Stomach smooth muscle (tissue), 2 donors: Measurements from ENCODE around the gene LAP3.
"Not testable (repeated sequence)": the region's sequence is repeated elsewhere in the genome, so short reads cannot be mapped to it uniquely, and the experiment has no call there.

Source experiments
- H3K27ac ChIP-seq: one replicate; pipeline ENCODE4 v1.7.0; 2013; ENCODE audit warnings: mild to moderate bottlenecking, low read length, inconsistent platforms
- H3K27me3 ChIP-seq, 2 donors: one replicate each; pipeline ENCODE4 v1.7.0; 2013; ENCODE audit warnings: low read length in 2 of 2; ENCODE audit not compliant: insufficient read depth in 2 of 2, control insufficient read depth in 1 of 2
- H3K36me3 ChIP-seq, 2 donors: one replicate each; pipeline ENCODE4 v1.7.0; 2013; ENCODE audit warnings: low read length in 2 of 2; ENCODE audit not compliant: control insufficient read depth in 2 of 2, insufficient read depth in 2 of 2
- H3K4me1 ChIP-seq: one replicate; pipeline ENCODE4 v1.7.0; 2013; ENCODE audit warnings: low read length; ENCODE audit not compliant: control insufficient read depth, insufficient read depth
- H3K4me3 ChIP-seq, 2 donors: one replicate each; pipeline ENCODE4 v1.7.0; 2013; ENCODE audit warnings: low read length in 2 of 2
- H3K9ac ChIP-seq, 2 donors: one replicate each; pipeline ENCODE4 v1.7.0; 2013; ENCODE audit warnings: low read length in 2 of 2, mild to moderate bottlenecking in 1 of 2
- H3K9me3 ChIP-seq, 2 donors: one replicate each; pipeline ENCODE4 v1.7.0; 2013; ENCODE audit warnings: low read length in 2 of 2; ENCODE audit not compliant: control insufficient read depth in 2 of 2
- donor health status: healthy.
- donor health status: Pancreatic carcinoma.

The LAP3 gene

DNA sequence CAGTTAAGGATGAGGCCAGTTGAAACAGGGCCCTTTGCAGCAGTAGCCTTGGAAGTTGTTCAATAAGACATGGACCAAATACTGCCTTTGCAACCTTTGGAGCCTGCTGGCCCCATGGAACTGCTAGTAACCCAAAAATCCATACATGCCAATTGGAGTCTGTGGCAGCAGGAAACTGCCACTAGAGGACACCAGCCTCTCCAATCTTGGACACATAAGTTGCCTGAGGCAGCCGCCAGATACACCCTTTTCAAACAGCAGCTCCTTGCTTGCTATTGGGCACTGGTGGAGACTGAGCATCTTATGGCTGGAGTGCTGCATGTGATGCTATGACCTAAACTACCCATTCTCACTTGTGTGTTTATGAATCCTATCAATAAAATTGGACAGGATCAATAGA is 14.8 kb upstream of the LAP3 start:
- no peaks in the 10 kb centered on the region for H3K36me3 ChIP-seq
- no peaks in the 10 kb centered on the region for H3K27me3 ChIP-seq
- H3K9me3 ChIP-seq, result no peaks in the 10 kb centered on the region
- no peak overlapping the region for H3K9ac ChIP-seq
- no peak overlapping the region for H3K27ac ChIP-seq
- no peaks in the 10 kb centered on the region for H3K4me1 ChIP-seq
- no peak overlapping the region for H3K4me3 ChIP-seq

DNA sequence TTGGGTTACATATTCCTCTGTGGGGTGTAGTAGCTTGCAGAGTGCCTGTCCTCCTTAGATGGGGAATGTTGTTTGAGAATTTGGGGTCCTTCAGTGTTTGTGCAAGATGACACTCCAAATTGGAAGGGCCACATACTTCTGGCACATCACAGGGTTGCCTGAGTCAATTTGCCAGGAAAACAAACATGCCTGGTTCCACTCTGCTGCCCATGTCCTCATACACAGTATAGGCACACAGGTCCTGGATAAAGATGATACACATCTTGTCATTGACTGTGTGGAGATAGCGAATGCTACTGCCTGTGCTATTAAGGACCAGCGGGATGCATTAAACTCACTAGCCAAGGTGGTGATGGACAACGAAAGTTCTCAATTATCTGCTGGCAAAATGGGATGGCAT is 11.2 kb upstream of the LAP3 start:
- no peak overlapping the region for H3K4me3 ChIP-seq
- no peaks in the 10 kb centered on the region for H3K27me3 ChIP-seq
- H3K9me3 ChIP-seq, result no peaks in the 10 kb centered on the region
- H3K9ac ChIP-seq, result no peak overlapping the region
- no peaks in the 10 kb centered on the region for H3K4me1 ChIP-seq
- H3K27ac ChIP-seq, result no peak overlapping the region
- H3K36me3 ChIP-seq, result no peaks in the 10 kb centered on the region

DNA sequence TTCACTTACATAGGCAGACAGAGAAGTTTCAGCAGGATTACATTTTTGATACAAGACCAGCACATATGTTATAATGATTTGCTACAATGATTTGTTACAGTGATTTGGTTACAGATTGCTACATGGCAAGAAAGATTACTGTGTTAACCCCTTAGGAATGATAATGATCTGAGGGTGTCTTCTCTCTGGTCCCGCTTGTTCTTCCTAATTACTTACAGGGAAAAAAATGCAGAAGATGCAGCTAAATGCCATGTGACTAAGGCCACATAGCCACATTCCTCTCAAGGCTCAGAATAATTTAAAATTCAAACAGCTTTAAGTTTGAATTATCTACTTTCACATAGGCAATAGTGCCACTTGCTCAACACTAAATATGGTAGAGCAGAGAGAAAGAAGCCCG is 9.7 kb upstream of the LAP3 start:
- Histone ChIP-seq H3K4me3 (no peak overlapping the region), H3K27me3 (no peaks in the 10 kb centered on the region), H3K36me3 (no peaks in the 10 kb centered on the region), H3K9ac (no peak overlapping the region), H3K4me1 (no peaks in the 10 kb centered on the region), H3K27ac (no peak overlapping the region), H3K9me3 (no peaks in the 10 kb centered on the region)

DNA sequence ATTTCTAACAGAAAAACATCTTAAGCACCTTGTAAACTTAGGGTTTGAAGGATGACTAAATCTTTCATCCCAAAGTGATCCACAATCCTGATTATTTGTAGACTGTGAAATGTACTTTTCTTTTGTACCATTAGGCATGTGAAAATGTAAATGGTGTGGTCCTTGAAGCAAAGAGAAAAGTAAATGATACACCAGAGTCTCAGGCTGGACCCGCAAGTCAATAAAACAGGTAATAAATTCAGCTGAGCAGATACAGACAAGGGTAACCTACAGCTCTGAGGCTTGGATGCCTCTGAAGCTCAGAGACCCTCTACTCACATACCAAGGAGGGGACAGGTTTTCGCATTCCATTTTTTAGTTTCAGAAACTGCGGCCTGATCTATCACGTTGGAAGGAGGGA is 2.8 kb upstream of the LAP3 start:
- Histone ChIP-seq H3K4me1 (peaks cover 24% of the 10 kb centered on the region), H3K27ac (no peak overlapping the region), H3K27me3 (no peaks in the 10 kb centered on the region), H3K4me3 (no peak overlapping the region), H3K9ac (no peak overlapping the region), H3K9me3 (no peaks in the 10 kb centered on the region), H3K36me3 (no peaks in the 10 kb centered on the region)

DNA sequence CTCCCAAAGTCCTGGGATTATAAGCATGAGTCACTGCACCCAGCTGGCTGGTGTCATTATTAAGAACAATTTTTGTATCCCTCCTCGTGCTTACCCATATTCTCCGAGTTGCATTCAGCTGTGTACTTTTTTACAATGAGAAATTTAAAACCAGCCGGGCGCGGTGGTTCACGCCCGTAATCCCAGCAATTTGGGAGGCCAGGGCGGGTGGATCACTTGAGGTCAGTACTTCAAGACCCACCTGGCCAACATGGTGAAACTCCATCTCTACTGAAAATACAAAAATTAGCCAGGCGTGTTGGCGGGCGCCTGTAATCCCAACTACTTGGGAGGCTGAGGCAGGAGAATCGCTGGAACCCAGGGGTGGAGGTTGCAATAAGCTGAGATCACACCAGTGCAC is 1.8 kb upstream of the LAP3 start:
- not testable (repeated sequence) for H3K9me3 ChIP-seq, H3K36me3 ChIP-seq, H3K27ac ChIP-seq, H3K9ac ChIP-seq, H3K4me3 ChIP-seq, H3K27me3 ChIP-seq
- H3K4me1 ChIP-seq, result peaks cover 28% of the 10 kb centered on the region

DNA sequence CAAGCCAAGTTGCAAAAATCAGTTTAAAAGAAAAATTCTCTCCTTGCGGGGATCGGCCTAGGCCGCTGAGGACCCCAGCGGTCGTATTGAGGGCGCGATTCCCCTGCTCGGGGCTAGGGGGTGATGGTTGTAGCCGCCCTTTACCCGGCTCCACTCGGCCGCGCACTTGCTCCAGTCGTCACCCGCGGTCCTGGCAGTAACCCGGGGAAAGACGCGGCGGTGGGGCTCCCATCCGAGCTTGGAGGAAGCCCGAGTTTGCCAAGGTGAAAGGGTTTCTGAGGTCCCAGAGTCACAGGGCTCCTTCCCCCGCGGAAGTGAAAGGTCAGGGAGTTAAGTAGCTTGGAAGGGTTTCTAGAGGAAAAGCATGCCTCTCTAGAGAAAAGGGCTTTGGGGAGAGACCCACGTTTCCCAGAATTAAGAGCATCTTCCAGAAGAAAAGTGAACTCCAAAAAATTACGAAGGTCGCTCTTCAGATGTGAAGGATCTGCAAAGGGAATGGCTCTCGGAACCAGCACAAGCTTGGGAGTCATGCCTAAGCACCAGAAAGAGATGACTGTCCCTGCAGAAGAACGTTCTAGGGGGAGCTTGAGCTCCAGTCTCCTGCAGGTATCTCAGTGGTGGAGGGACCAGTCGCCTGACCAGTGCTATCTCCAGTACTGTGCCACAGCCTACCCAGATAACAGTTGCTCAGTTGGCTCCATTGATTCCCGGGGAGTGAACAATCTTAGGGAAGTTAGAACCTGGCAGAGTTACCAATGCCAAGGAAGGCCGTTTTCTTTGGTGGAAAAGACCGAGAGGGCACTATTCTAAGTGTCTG is 875 bp downstream of the LAP3 start:
- Histone ChIP-seq H3K9me3 (no peaks in the 10 kb centered on the region), H3K9ac (peak overlapping the region; percentile 83 to 84), H3K27me3 (no peaks in the 10 kb centered on the region), H3K4me3 (peak overlapping the region; percentile 64 to 84), H3K4me1 (peaks cover 30% of the 10 kb centered on the region), H3K36me3 (peaks cover 4 to 10% of the 10 kb centered on the region in 2 donors), H3K27ac (peak overlapping the region; percentile 87)

DNA sequence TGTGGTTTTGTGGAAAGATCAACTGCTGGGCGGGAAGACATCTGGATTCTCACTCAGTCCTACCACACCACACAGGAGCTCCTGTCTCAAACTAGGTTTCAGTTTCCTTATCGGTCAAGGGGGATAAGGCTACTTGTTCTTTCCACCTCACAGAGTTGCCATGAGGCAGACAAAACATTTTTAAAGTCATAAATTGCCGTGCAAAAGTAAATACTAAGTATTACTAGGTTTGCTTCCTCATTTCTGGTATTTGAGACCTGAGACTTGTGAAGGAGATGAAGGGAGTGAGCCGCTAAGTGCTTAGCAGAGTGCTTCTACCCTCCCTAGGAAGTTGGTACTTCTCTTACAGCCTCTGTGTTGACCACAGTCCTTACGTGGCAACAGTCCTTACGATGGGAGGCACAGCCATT is 1.5 kb downstream of the LAP3 start:
- Histone ChIP-seq H3K36me3 (peaks cover 7 to 16% of the 10 kb centered on the region in 2 donors), H3K4me1 (peaks cover 30% of the 10 kb centered on the region), H3K9me3 (no peaks in the 10 kb centered on the region), H3K27ac (peak overlapping the region; percentile 87), H3K27me3 (no peaks in the 10 kb centered on the region), H3K9ac (peak overlapping the region; percentile 83 to 84), H3K4me3 (peak overlapping the region; percentile 64 to 84)

DNA sequence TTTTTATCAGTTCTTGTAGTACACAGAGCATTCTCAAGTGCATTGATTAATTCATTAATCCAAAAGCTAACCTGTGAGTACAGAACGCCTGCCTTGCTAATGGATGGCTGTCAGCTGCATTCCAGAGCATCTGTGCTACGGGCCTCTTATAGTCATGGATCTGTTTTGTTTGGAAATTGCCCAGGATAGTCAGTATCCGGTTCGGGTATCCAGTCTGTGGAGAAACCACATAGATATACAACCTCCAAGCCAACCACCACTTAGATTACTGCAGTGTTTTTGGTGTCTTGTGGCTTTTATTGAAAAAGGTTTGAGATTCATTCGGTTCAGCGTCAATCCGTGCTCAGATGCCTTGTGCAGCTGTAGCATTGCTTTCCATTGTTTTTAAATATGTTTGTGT is 4.0 kb downstream of the LAP3 start:
- Histone ChIP-seq H3K9ac (no peak overlapping the region), H3K4me1 (peaks cover 30% of the 10 kb centered on the region), H3K27me3 (no peaks in the 10 kb centered on the region), H3K36me3 (peaks cover 29 to 39% of the 10 kb centered on the region in 2 donors), H3K27ac (no peak overlapping the region), H3K4me3 (no peak overlapping the region), H3K9me3 (no peaks in the 10 kb centered on the region)

DNA sequence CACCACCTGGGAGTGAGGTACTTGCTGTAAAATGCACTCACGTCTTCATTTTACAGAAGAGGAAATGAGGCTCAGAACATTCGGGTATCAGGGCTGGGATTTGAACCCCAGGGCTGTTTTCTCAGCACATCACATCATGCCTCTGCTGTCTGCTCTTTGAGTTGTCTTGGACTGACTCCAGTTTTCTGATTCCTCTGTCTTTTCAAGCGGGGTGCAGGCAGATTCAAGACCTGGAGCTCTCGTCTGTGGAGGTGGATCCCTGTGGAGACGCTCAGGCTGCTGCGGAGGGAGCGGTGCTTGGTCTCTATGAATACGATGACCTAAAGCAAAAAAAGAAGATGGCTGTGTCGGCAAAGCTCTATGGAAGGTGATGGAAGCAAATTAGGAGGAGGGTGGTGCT is 6.3 kb downstream of the LAP3 start:
- Histone ChIP-seq H3K27me3 (no peaks in the 10 kb centered on the region), H3K36me3 (peaks cover 37 to 47% of the 10 kb centered on the region in 2 donors), H3K4me1 (peaks cover 16% of the 10 kb centered on the region), H3K9me3 (no peaks in the 10 kb centered on the region), H3K9ac (no peak overlapping the region), H3K4me3 (no peak overlapping the region), H3K27ac (no peak overlapping the region)

DNA sequence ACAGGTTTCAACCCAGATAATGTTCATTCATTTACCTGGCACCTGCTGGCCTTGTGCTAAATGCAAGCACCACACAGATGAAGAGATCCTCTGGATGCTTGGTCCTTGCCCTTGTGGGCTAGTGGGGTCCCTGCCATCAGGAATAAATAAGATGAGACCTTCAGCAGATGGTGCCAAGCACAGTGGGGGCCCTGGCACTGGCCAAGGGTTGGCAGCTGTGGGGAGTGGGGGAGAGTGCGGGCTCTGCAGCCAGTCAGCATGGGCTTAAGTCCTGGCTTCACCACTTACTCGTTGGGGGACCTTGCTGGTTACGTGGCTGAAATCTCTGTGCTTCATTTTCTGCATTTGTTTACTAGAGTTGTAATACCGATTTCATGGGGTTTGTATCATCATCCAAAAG is 6.9 kb downstream of the LAP3 start:
- Histone ChIP-seq H3K4me1 (peaks cover 9% of the 10 kb centered on the region), H3K36me3 (peaks cover 40 to 47% of the 10 kb centered on the region in 2 donors)

DNA sequence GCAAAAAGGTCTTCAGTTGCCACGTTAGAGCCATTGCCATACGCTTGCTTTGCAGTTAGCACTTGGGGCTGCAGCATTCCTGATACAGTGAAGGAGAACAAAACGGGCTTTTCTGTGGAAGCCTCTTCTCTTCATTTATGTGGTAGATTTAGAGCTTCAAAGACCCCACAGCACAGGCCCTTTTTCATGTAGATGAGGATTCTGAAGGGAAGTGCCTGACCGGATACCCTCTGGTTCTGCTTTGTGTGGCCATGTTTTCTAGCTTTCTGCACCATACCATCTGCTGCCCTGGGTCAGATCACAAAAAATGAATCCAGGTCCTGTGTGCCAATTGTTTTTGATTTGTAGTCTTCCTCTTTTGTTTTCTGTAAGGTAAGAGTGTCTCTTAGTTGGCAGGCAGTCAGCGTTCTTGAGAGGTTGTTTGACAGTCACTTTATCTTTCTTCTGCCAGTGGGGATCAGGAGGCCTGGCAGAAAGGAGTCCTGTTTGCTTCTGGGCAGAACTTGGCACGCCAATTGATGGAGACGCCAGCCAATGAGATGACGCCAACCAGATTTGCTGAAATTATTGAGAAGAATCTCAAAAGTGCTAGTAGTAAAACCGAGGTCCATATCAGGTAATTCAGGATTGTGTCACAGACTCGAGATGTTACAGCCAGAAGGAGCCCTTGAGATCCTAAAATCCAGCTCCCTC is 7.7 kb downstream of the LAP3 start:
- Histone ChIP-seq H3K4me3 (no peak overlapping the region), H3K9ac (no peak overlapping the region), H3K36me3 (peaks cover 47% of the 10 kb centered on the region in 2 donors), H3K27ac (no peak overlapping the region), H3K9me3 (no peaks in the 10 kb centered on the region), H3K27me3 (no peaks in the 10 kb centered on the region), H3K4me1 (peaks cover 3% of the 10 kb centered on the region)

More for the DNA sequence above, 6.9 kb downstream of the LAP3 start:
- H3K9ac ChIP-seq, result no peak overlapping the region
- H3K4me3 ChIP-seq, result no peak overlapping the region
- H3K9me3 ChIP-seq, result no peaks in the 10 kb centered on the region
- no peaks in the 10 kb centered on the region for H3K27me3 ChIP-seq
- H3K27ac ChIP-seq, result no peak overlapping the region
